ENCODE measurements around the gene MTCL3.
"Not testable (repeated sequence)": the region's sequence is repeated elsewhere in the genome, so short reads cannot be mapped to it uniquely, and the experiment has no call there.

The MTCL3 gene

DNA sequence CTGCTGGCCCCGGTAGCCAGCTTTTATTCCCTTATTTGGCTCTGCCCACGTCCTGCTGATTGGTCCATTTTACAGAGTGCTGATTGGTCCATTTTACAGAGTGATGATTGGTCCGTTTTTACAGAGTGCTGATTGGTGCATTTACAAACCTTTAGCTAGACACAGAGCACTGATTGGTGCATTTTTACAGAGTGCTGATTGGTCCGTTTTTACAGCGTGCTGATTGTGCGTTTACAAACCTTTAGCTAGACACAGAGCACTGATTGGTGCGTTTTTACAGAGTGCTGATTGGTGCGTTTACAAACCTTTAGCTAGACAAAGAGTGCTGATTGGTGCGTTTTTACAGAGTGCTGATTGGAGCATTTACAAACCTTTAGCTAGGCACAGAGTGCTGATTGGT is 90.6 kb downstream of the MTCL3 start:
- not testable (repeated sequence) for DNase-seq (ENCODE audit: low read depth in 3 of 3)

DNA sequence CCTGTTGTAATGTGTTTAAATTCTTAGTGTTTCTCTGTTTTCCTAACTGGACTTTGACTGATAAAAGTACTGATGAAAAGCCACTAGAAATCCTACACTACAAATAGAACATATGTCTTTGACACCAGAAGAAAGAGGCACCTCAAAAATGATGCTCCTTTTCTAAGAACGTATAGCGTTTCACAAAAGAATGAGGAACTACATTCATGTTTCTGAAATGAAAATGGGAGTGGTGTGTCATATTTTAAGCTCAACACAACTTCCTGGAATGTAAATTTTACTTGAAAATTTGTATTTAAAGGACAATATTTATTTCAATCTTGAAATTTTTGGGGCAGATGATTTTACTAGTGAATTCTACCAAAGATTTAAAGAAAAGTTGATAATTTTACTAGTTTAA is 95.2 kb downstream of the MTCL3 start:
- no peak for DNase-seq (ENCODE audit: low read depth in 3 of 3)
